ENCODE measurements around the gene IGDCC3.

DNA sequence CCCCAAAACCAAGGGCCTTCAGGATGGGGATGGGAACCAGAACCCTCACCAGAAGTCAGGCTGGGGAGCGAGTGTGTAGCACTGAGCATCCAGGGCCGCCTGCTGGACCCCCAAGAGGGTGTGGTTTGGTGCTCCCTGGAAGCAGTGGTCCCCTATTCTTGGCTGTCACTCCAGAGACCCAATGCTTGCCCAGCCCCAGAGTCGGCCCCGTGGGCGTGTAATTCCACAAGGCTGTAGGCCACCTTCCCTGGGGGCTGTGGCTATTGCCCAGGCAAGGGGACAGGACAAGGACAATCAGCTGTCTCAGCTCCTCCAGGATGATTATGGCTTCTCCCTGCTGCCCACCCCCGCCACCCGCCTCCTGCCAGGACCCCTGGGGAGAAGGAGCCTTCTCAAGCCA, 14.5 kb downstream of the IGDCC3 start:
- TF ChIP-seq CTCF (conservative IDR thresholded peaks at IDR 0.05; ENCODE audit: low read depth, low read length) (no peak), EZH2 (IDR thresholded peaks at IDR 0.05; ENCODE audit: borderline replicate concordance, low read depth, low read length, poor library complexity, severe bottlenecking) (no peak)

Measured in A673 (cell line).